Muscle of leg (tissue), 11 donors: ENCODE data around the gene SMNDC1. TPM values are rescaled to one million over a fixed set of nuclear protein-coding genes. Genes with fewer than 3 reads are reported as not detected.
A peak's percentile ranks its signal among the peaks of the same experiment; 100 is the strongest.

ENCODE experiments used
- DNase-seq: peaks from one replicate; pipeline ENCODE4 v3.0.0; 2013
- H3K27ac ChIP-seq: one replicate; pipeline ENCODE4 v1.5.1; 2013; ENCODE audit warnings: mild to moderate bottlenecking, low read length, control low read depth
- H3K27me3 ChIP-seq: one replicate; pipeline ENCODE4 v1.6.1; 2013; ENCODE audit warnings: low read length; ENCODE audit not compliant: control insufficient read depth, insufficient read depth
- H3K36me3 ChIP-seq: one replicate; pipeline ENCODE4 v1.6.1; 2013; ENCODE audit warnings: low read length; ENCODE audit not compliant: control insufficient read depth, insufficient read depth
- H3K4me1 ChIP-seq: one replicate; pipeline ENCODE4 v1.6.1; 2013; ENCODE audit warnings: low read length; ENCODE audit not compliant: control insufficient read depth, insufficient read depth
- H3K4me3 ChIP-seq: one replicate; pipeline ENCODE4 v1.5.1; 2013; ENCODE audit warnings: low read length, control low read depth
- H3K9me3 ChIP-seq: replicated peaks from 2 replicates; pipeline ENCODE4 v1.6.1; 2013; ENCODE audit warnings: low read depth, low read length; ENCODE audit not compliant: control insufficient read depth
- WGBS: methylation state at CpG from one replicate; pipeline ENCODE4 v1.1.5; 2013; ENCODE audit warnings: missing lambda C conversion rate; ENCODE audit not compliant: insufficient coverage; 5-methylcytosine and 5-hydroxymethylcytosine counted together
- polyA plus RNA-seq, 8 donors: library from polyadenylated mRNA; unstranded; fragments of 120-200 nt; gene quantifications; one replicate each; pipeline versions ENCODE4 v1.2.1 to v1.2.3, GENCODE V29; 2013; ENCODE audit warnings: inconsistent platforms in 1 of 8, low replicate concordance in 1 of 8; ENCODE audit not compliant: insufficient read length in 8 of 8, insufficient read depth in 1 of 8
- total RNA-seq: library from RNA; stranded (reverse); fragments of 120-200 nt; gene quantifications from one replicate; pipeline ENCODE4 v1.2.4, GENCODE V29; 2013

The SMNDC1 gene
- total and polyA plus RNA-seq, 9 donors = 8.6 to 39.0 (median 33.6) TPM

DNA sequence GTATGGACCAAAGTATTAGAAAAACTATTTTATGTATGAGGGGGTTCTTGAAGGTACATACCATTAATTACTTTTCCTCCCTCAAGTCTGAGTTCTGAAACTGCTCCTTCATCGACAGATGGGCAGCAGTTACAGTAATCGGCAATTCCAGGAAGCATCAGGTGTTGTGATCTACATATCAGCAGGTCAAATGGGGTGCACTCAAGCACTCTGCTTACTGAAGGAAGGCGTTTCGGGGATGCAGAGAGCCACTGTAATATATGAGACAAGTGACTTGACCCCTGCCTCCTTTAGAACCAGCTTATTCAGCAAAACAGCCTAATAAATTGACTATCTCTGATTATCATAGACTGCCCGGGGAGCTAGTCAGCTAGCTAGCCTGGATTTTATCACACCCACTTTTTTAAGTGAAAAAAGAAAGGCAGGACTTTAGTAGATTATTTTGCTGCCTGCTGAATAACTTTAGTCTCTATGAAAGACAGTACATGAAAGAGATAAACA is 4.2 kb downstream of the SMNDC1 start:
- H3K36me3 ChIP-seq = peaks cover 32% of the 10 kb centered on the region
- H3K27me3 ChIP-seq = no peaks in the 10 kb centered on the region
- 91% methylated on average over 2 of the region's 5 CpGs for WGBS
- H3K4me3 ChIP-seq = no peak overlapping the region
- H3K9me3 ChIP-seq = no peaks in the 10 kb centered on the region
- H3K4me1 ChIP-seq = peaks cover 7% of the 10 kb centered on the region
- no peak overlapping the region for H3K27ac ChIP-seq
- no peak for DNase-seq

DNA sequence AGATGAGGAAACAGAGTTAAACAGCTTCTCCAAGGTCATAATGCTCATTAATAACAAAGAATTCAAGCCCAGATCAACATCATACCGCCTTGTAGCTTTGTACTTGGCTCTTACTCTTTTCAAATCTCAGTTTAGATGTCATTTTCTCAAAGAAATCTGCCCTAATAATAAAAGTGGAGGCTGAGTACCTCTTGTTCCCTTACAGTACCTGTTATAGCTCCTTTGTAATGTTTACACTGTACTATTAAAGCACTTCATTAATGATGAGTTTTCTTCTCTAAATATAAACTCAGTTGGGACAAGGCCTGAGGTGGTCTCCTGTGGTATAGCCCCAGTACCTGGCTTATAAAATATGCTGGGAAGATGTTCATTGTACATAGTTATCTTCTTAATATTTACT is 7.8 kb downstream of the SMNDC1 start:
- no peak overlapping the region for H3K27ac ChIP-seq
- peaks cover under 1% of the 10 kb centered on the region for H3K4me1 ChIP-seq
- no peak overlapping the region for H3K4me3 ChIP-seq
- H3K9me3 ChIP-seq = no peaks in the 10 kb centered on the region
- H3K27me3 ChIP-seq = no peaks in the 10 kb centered on the region
- WGBS = no CpG with 5 or more reads among the region's 1 CpG
- H3K36me3 ChIP-seq = peaks cover 32% of the 10 kb centered on the region
- DNase-seq = no peak

DNA sequence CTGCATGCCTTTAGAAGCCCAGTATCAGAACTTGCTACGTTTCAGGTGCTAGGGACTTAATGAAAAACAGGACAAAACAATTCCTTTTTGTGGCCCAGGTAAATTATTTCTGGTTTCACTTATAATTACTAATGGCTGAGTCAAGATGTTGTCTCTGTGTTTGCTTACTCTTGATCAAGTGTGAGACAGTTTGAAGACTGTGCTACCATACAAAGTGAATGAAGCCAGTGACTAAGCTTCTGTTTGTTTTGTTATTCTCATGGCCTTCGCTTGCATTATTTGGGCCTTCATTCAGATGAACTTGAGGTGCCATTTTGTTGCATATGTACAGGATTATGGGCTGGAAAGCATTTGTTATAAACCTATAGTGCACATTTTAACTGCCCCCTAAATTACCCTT is 17.9 kb downstream of the SMNDC1 start:
- Histone ChIP-seq H3K4me1 (no peaks in the 10 kb centered on the region), H3K4me3 (no peak overlapping the region), H3K27me3 (no peaks in the 10 kb centered on the region), H3K27ac (peak overlapping the region; percentile 31), H3K9me3 (no peaks in the 10 kb centered on the region), H3K36me3 (peaks cover 15% of the 10 kb centered on the region)
- no peak for DNase-seq
- 40% methylated on average over 1 of the region's 2 CpGs for WGBS

DNA sequence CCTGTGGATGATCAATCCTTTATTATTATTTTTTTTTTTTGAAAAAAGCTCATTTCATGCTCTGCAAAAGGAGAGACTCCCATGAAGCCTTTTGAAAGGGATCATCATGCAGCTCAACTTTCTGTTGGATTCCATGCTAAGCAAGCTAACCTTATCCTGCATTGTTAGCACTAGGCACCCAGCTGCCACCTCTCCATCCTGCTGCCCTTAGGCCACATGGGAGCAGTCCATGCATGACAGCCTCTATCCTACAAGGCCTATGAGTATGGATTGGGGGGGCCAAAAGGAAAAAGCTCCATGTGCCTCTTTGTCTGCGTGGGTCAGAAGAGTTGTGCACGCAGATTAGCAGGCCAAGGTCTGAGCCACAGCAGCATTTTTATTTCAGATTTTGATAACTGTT is 19.2 kb downstream of the SMNDC1 start:
- DNase-seq = no peak
- peaks cover 13% of the 10 kb centered on the region for H3K36me3 ChIP-seq
- H3K9me3 ChIP-seq = no peaks in the 10 kb centered on the region
- H3K4me3 ChIP-seq = no peak overlapping the region
- no peaks in the 10 kb centered on the region for H3K27me3 ChIP-seq
- H3K27ac ChIP-seq = no peak overlapping the region
- no peaks in the 10 kb centered on the region for H3K4me1 ChIP-seq
- WGBS = no CpG with 5 or more reads among the region's 2 CpGs

DNA sequence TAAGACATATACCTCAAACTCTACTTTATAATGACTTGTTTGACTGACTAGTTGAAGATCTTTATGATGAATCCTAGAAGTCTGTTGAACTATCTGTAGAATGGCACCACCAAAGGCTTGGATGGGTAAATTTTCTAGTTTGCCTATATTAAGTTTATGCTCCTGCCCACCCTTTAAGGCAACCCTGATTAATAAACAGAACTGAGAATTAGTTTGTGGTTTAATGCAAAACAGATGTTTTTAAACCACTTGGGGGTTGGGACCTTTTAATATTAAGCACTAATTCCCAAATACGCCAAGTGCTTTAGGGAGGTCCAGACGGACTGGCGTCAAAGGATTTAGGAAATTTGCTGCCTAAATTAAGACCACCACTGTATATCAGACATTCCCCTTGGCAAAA is 20.5 kb downstream of the SMNDC1 start:
- Histone ChIP-seq H3K36me3 (peaks cover 12% of the 10 kb centered on the region), H3K27me3 (no peaks in the 10 kb centered on the region), H3K9me3 (no peaks in the 10 kb centered on the region), H3K4me1 (no peaks in the 10 kb centered on the region), H3K4me3 (no peak overlapping the region), H3K27ac (no peak overlapping the region)
- no peak for DNase-seq
- WGBS = 78% methylated on average over 3 of the region's 3 CpGs

DNA sequence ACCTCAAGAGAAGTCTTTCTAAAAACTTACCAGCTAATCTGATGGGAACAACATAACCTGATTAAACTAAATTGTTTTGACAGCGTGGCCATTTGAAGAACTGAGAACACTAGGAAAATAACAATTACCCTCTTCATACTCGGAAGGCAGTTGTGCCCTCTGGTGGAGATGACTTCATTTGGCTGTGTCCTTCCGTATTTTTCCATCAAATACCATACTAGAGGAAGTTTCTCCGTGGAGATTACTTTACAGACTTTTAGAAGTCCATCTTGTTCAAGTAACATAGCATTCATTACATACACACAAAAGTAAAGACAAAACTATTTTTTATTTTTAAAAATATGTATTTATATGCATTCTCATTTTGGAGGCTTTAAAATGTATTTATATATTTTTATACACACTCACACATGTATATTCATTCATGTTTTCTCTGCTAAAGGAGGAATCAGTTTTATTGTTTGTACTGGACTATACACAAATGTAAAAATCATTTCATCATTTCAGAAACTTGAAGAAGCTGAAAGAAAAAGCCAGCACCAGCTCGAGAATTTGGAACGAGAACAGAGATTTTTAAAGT is 25.2 kb downstream of the SMNDC1 start:
- no peak overlapping the region for H3K27ac ChIP-seq
- no peaks in the 10 kb centered on the region for H3K4me1 ChIP-seq
- H3K9me3 ChIP-seq = no peaks in the 10 kb centered on the region
- H3K36me3 ChIP-seq = peaks cover 3% of the 10 kb centered on the region
- whole genome bisulfite sequencing = 69% methylated on average over 2 of the region's 6 CpGs
- no peaks in the 10 kb centered on the region for H3K27me3 ChIP-seq
- no peak overlapping the region for H3K4me3 ChIP-seq
- DNase-seq = peak; percentile 80

DNA sequence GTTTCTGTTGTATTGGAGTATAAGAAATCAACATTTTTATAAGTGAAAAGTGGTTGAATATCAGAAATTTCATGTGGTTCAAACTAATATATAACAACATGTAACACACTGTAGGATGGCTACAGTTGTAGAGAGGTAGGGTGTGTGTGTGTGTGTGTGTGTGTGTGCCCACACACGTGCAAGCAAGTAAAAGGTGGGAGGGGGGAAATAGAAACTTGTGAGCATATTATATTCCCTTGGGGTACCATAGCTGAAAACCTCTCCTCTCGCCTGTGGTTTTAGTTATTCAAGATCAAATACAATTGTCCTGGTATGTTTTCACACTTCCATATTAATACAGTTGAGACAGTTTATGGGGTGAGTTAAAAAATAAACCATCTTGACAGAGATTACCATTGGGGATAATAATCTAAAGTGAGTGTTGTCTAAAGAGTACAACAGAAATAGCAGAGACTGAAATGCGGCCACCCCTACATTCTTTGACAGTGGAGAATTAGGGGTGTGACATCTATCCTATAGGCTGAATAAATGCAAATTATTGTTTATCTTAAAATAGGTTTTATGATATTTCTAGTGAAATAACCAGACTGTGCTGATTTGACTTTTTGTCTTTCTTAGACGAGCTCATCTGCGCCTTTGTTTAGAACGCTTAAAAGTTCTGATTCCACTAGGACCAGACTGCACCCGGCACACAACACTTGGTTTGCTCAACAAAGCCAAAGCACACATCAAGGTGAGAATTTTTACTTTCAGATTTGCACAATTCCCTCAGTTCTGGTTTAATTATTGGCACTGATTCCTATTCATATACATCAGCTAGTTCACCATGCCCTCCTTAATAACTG is 25.9 kb downstream of the SMNDC1 start:
- WGBS = 67% methylated on average over 4 of the region's 7 CpGs
- Histone ChIP-seq H3K4me1 (no peaks in the 10 kb centered on the region), H3K9me3 (no peaks in the 10 kb centered on the region), H3K27ac (no peak overlapping the region), H3K4me3 (no peak overlapping the region), H3K27me3 (no peaks in the 10 kb centered on the region), H3K36me3 (peaks cover 2% of the 10 kb centered on the region)
- DNase-seq = no peak

DNA sequence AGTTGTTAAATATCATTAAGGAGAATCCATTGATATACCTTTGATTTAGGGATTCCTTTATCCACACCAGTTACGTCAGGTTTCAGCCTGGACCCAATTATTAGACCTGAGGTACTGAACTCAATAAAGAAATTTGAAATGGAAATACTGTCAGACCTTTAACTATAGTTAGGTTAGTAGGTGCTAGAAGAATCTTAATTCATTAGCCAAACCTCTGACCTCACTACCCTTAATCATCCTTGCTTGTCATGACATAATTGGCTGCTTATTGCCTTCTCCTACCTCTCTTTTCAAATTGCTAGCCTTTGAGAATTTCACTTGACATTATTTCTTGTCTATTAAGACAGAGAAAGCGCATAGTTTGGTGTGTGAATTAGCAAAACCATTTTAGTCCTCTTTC is 27.1 kb downstream of the SMNDC1 start:
- peaks cover 2% of the 10 kb centered on the region for H3K4me1 ChIP-seq
- no peaks in the 10 kb centered on the region for H3K9me3 ChIP-seq
- WGBS = no CpG with 5 or more reads among the region's 2 CpGs
- no peak for DNase-seq
- H3K27ac ChIP-seq = no peak overlapping the region
- peaks cover 2% of the 10 kb centered on the region for H3K36me3 ChIP-seq
- H3K27me3 ChIP-seq = no peaks in the 10 kb centered on the region
- no peak overlapping the region for H3K4me3 ChIP-seq

DNA sequence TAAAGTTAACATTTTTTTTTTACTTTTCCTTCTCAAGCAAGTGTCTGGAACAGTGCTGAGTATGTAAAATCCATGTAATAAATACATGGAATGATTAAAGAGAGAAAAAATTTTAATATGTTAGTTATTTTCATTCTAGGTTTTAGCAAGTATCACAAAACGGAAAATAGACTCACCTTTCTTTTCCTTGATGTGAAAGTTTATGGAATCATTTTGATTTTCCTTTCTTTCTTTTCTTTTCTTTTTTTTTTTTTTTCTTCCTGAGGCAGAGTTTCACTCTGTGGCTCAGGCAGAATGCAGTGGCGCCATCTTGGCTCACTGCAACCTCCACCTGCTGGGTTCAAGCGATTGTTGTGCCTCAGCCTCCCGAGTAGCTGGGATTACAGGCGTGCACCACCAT is 28.1 kb downstream of the SMNDC1 start:
- 100% methylated on average over 2 of the region's 5 CpGs for WGBS
- Histone ChIP-seq H3K27me3 (no peaks in the 10 kb centered on the region), H3K27ac (no peak overlapping the region), H3K4me1 (peaks cover 2% of the 10 kb centered on the region), H3K36me3 (peaks cover 2% of the 10 kb centered on the region), H3K4me3 (no peak overlapping the region), H3K9me3 (no peaks in the 10 kb centered on the region)
- no peak for DNase-seq

DNA sequence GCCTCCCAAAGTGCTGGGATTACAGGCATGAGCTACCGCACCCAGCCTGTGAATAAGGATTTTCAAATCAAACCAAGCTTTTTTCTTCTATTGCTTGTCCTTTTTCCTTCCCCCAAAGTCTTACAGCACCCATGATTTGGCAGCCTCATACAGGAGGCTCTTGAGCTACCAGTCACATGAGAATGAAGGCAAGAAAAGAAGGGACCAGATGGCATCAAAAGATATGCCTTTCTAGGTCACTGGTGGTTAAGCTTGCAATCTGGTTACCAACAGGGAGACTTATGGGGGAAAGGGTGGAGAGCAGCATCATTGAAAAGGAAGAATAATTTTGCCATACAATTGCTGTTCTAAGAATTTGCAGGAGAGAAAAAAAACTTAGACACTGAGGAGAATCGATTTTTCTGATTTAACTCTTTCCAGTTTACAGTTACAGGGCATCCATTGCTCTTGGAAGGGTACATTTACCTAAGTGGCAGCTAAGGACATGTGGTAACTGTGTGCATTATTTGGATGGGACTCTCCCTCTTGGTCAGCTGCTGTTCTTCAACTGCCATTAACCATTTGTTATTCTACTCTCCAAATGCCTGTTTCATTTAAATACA is 29.5 kb downstream of the SMNDC1 start:
- WGBS = 86% methylated on average over 1 of the region's 2 CpGs
- no peak for DNase-seq
- Histone ChIP-seq H3K36me3 (peaks cover 2% of the 10 kb centered on the region), H3K4me3 (no peak overlapping the region), H3K9me3 (no peaks in the 10 kb centered on the region), H3K27me3 (no peaks in the 10 kb centered on the region), H3K27ac (no peak overlapping the region), H3K4me1 (peaks cover 2% of the 10 kb centered on the region)
